Spinal cord (tissue), 10 donors: Measurements from ENCODE around the gene SCML2. TPM values are rescaled to one million over a fixed set of nuclear protein-coding genes. Genes with fewer than 3 reads are reported as not detected.

Experiments
- DNase-seq, 6 donors: peaks; one replicate each; pipeline versions ENCODE4 v3.0.0 to v3.0.0-alpha.2; 2013 to 2015; ENCODE audit warnings: low spot score in 6 of 6, low read depth in 4 of 6
- H3K27ac ChIP-seq: one replicate; pipeline ENCODE4 v1.5.1; 2013; ENCODE audit warnings: low read depth, low read length, control low read depth
- H3K27me3 ChIP-seq: one replicate; pipeline ENCODE4 v1.6.1; 2013; ENCODE audit warnings: low read length; ENCODE audit not compliant: control insufficient read depth, insufficient read depth
- H3K36me3 ChIP-seq: one replicate; pipeline ENCODE4 v1.6.1; 2013; ENCODE audit warnings: low read length; ENCODE audit not compliant: control insufficient read depth, insufficient read depth
- H3K4me1 ChIP-seq: one replicate; pipeline ENCODE4 v1.6.1; 2013; ENCODE audit warnings: low read length; ENCODE audit not compliant: control insufficient read depth, insufficient read depth
- H3K4me3 ChIP-seq: one replicate; pipeline ENCODE4 v1.5.1; 2013; ENCODE audit warnings: low read depth, low read length, control low read depth
- H3K9me3 ChIP-seq: one replicate; pipeline ENCODE4 v1.6.1; 2013; ENCODE audit warnings: low read length; ENCODE audit not compliant: control insufficient read depth, insufficient read depth
- WGBS: methylation state at CpG from one replicate; pipeline ENCODE4 v1.1.5; 2013; ENCODE audit warnings: missing lambda C conversion rate; ENCODE audit not compliant: insufficient coverage; 5-methylcytosine and 5-hydroxymethylcytosine counted together
- polyA plus RNA-seq, 2 donors: library from polyadenylated mRNA; unstranded; fragments of 120-200 nt; gene quantifications; one replicate each; pipeline ENCODE4 v1.2.1, GENCODE V29; 2013; ENCODE audit not compliant: insufficient read length in 2 of 2
- total RNA-seq, 2 donors: library from RNA; depleted of rRNA in 1 of 2; stranded (reverse); fragments of 120-200 nt in 1 of 2; fragments of >200 nt in 1 of 2; gene quantifications; one replicate each; pipeline versions ENCODE4 v1.2.3 to v1.2.4, GENCODE V29; 2013 to 2014
- donor health status: healthy.

SCML2 gene
- total and polyA plus RNA-seq, 4 donors, result 3.9 to 5.8 (median 5.2) TPM

- Histone ChIP-seq H3K27ac (no peak overlapping the region), H3K9me3 (no peaks in the 10 kb centered on the region), H3K4me1 (no peaks in the 10 kb centered on the region), H3K27me3 (peaks cover 5% of the 10 kb centered on the region), H3K36me3 (no peaks in the 10 kb centered on the region), H3K4me3 (no peak overlapping the region)
- WGBS, result 63% methylated on average over 3 of the region's 4 CpGs
- no peak for DNase-seq
These were observed 6.4 kb upstream of the SCML2 start for GRCh38 chrX:18360867-18361266.

GRCh38 chrX:18353931-18354368 is 538 bp downstream of the SCML2 start:
- H3K27me3 ChIP-seq, result peaks cover 7% of the 10 kb centered on the region
- peak in 2 of 6 donors; percentile 5 to 32 for DNase-seq
- H3K4me1 ChIP-seq, result no peaks in the 10 kb centered on the region
- WGBS, result 14% methylated on average over 42 of the region's 50 CpGs
- H3K36me3 ChIP-seq, result no peaks in the 10 kb centered on the region
- H3K4me3 ChIP-seq, result peak overlapping the region; percentile 38
- no peaks in the 10 kb centered on the region for H3K9me3 ChIP-seq
- H3K27ac ChIP-seq, result no peak overlapping the region

DNA sequence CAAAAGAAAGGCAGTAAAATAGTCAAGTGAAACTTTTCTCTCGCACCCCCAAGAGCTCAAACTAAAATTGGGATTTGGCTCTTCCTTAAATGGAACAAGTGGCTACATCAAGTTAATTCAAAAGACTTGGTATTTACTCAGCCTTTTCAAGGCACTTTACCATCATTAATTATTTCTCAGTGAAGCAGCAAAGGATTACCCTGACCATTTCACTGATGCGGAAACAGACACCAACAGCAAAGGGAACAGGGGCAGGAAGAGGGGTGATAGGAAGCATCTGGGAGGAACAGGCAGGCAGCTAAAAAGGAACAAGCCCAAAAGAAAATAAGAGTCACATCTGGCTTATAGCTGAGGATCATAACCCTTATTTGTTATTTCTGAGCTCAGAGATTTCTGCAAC is 2.7 kb downstream of the SCML2 start:
- H3K4me3 ChIP-seq, result no peak overlapping the region
- no peaks in the 10 kb centered on the region for H3K4me1 ChIP-seq
- peaks cover 7% of the 10 kb centered on the region for H3K27me3 ChIP-seq
- H3K36me3 ChIP-seq, result no peaks in the 10 kb centered on the region
- DNase-seq, result no peak
- no peaks in the 10 kb centered on the region for H3K9me3 ChIP-seq
- H3K27ac ChIP-seq, result no peak overlapping the region
- 42% methylated on average over 2 of the region's 2 CpGs for WGBS

- no peak overlapping the region for H3K4me3 ChIP-seq
- H3K27ac ChIP-seq, result no peak overlapping the region
- no peaks in the 10 kb centered on the region for H3K9me3 ChIP-seq
- 30% methylated on average over 2 of the region's 2 CpGs for WGBS
- no peaks in the 10 kb centered on the region for H3K36me3 ChIP-seq
- H3K4me1 ChIP-seq, result no peaks in the 10 kb centered on the region
- H3K27me3 ChIP-seq, result no peaks in the 10 kb centered on the region
- DNase-seq, result no peak
These were observed 6.4 kb downstream of the SCML2 start for GRCh38 chrX:18348047-18348446.

- no CpG with 5 or more reads among the region's 4 CpGs for WGBS
- no peak for DNase-seq
- H3K4me1 ChIP-seq, result no peaks in the 10 kb centered on the region
These were observed 45.1 kb downstream of the SCML2 start for GRCh38 chrX:18309401-18309800.

DNA sequence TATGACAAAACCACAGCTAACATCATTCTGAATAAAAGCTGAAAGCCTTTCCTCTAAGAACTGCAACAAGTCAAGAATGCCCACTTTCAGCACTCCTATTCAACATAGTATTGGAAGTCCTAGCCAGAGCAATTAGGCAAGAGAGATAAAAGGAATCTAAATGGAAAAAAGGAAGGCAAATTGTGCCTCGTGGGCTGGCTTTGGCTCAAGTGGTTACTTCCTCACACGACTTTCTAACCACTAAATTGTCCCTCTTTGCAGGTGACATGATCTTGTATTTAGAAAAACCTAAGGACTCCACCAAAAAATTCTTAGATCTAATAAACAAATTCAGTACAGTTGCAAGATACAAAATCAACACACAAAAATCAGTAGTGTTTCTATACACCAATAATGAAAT is 57.2 kb downstream of the SCML2 start:
- H3K36me3 ChIP-seq, result no peaks in the 10 kb centered on the region
- WGBS, result no CpG with 5 or more reads among the region's 2 CpGs
- DNase-seq, result no peak
- no peaks in the 10 kb centered on the region for H3K27me3 ChIP-seq
- H3K4me1 ChIP-seq, result no peaks in the 10 kb centered on the region
- H3K9me3 ChIP-seq, result no peaks in the 10 kb centered on the region
- no peak overlapping the region for H3K27ac ChIP-seq
- H3K4me3 ChIP-seq, result no peak overlapping the region

More at GRCh38 chrX:18309401-18309800, 45.1 kb downstream of the SCML2 start:
- Histone ChIP-seq H3K27me3 (no peaks in the 10 kb centered on the region), H3K36me3 (no peaks in the 10 kb centered on the region), H3K27ac (no peak overlapping the region), H3K4me3 (no peak overlapping the region), H3K9me3 (no peaks in the 10 kb centered on the region)

- no peak overlapping the region for H3K4me3 ChIP-seq
- no peaks in the 10 kb centered on the region for H3K4me1 ChIP-seq
- DNase-seq, result no peak
- WGBS, result 73% methylated on average over 3 of the region's 3 CpGs
- H3K27me3 ChIP-seq, result peaks cover 2% of the 10 kb centered on the region
- H3K27ac ChIP-seq, result no peak overlapping the region
- H3K36me3 ChIP-seq, result no peaks in the 10 kb centered on the region
- no peaks in the 10 kb centered on the region for H3K9me3 ChIP-seq
These were observed 59.6 kb downstream of the SCML2 start for GRCh38 chrX:18294893-18295292.

DNA sequence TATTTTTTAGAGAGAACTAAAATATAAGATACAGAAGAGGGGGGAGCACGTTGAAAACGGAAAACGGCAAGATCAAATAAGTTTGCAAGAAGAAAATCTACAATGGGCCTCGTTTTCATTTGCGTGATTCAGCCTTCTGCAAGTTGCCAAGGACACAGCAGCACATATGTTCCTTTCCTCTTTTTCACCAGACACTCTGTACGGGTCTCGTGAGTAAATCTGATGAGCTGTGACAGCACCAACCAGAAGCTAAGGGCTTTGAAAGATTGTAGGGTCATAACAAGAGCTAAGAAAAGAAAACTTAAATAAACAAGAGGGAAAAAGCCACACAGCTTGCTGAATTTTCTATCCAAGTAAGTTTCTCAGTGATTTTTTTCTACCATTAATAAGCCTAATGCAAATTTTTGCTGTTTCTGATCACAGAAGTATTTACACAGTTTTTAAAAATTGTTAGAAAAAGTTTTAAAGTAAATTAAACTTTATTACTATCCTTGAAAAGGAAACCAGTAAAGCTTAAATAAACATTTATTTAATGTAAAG is 63.4 kb downstream of the SCML2 start:
- H3K27me3 ChIP-seq, result peaks cover 7% of the 10 kb centered on the region
- 29% methylated on average over 5 of the region's 7 CpGs for WGBS
- no peaks in the 10 kb centered on the region for H3K4me1 ChIP-seq
- H3K9me3 ChIP-seq, result no peaks in the 10 kb centered on the region
- peak in 2 of 6 donors; percentile 23 to 61 for DNase-seq
- H3K4me3 ChIP-seq, result no peak overlapping the region
- H3K36me3 ChIP-seq, result no peaks in the 10 kb centered on the region
- H3K27ac ChIP-seq, result no peak overlapping the region

GRCh38 chrX:18290200-18290599 is 64.3 kb downstream of the SCML2 start:
- Histone ChIP-seq H3K4me1 (no peaks in the 10 kb centered on the region), H3K4me3 (no peak overlapping the region), H3K27me3 (peaks cover 7% of the 10 kb centered on the region), H3K36me3 (no peaks in the 10 kb centered on the region), H3K27ac (no peak overlapping the region), H3K9me3 (no peaks in the 10 kb centered on the region)
- WGBS, result 12% methylated on average over 3 of the region's 4 CpGs
- DNase-seq, result no peak

DNA sequence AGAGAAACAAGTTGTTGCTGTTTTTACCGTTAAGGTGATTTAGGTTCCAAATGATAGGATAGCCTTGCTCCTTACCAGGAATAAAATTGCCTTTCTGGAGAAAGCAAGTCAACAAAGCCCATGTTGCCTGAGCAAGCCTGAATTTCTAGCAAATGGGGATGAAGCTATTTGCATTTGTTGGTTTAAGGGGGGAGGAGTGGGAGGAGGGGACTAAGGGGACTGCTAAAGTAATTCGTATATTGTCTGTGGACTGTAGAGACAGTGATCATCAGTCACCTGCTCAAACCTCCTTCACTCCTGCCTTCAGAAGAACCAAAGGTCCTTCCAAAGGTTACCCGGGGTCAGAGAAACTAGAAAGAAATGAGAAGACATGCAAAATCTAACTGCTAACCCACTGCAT is 65.8 kb downstream of the SCML2 start:
- no peaks in the 10 kb centered on the region for H3K4me1 ChIP-seq
- no peak overlapping the region for H3K4me3 ChIP-seq
- WGBS, result 20% methylated on average over 1 of the region's 3 CpGs
- H3K36me3 ChIP-seq, result no peaks in the 10 kb centered on the region
- H3K9me3 ChIP-seq, result no peaks in the 10 kb centered on the region
- H3K27me3 ChIP-seq, result peaks cover 7% of the 10 kb centered on the region
- DNase-seq, result peak in 2 of 6 donors; percentile 23 to 35
- H3K27ac ChIP-seq, result no peak overlapping the region
